Measurements from ENCODE around the gene SYNJ2BP.

- no peak for TF ChIP-seq CTCF (IDR thresholded peaks at IDR 0.05)
- no peak for TF ChIP-seq POLR2A (IDR thresholded peaks at IDR 0.05)
These were observed 5.6 kb upstream of the SYNJ2BP start for GRCh38 chr14:70422538-70422937.
